DMS 273 (cell line): ENCODE data around the gene LEUTX.
"Not testable (repeated sequence)": the region's sequence is repeated elsewhere in the genome, so short reads cannot be mapped to it uniquely, and the experiment has no call there.

Experiments used
- DNase-seq: peaks from one replicate; lab custom pipeline; 2025; ENCODE audit not compliant: unreplicated experiment; lab: John Stamatoyannopoulos, UW

The LEUTX gene

GRCh38 chr19:39778763-39779162 is at the start of gene LEUTX:
LEUTX (plus strand) TSS chr19:39778854; CDS start chr19:39778921, 67 bp downstream.
- DNase-seq, result no peak

DNA sequence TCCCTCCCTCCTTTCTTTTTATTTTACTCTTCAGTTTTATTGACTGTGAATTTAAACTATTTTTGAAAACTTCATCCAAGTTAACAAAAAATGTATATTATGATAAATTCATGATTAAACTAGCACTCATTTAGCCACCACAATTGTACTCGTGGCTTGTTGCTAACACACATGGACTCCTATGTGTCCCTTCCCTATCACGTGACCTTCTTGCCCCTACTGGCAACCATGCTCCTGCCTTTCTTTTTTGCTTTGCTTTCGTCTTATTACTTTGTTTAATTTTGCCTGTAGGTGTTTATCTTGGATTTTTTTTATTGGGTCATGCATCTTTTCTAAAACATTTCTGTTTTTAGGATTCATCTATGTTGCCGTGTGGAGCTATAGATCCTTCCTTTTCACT is 49.1 kb upstream of the LEUTX start:
- DNase-seq, result no peak

GRCh38 chr19:39731685-39732084 is 47.0 kb upstream of the LEUTX start:
- DNase-seq, result no peak

GRCh38 chr19:39733841-39734240 is 44.8 kb upstream of the LEUTX start:
- no peak for DNase-seq

DNA sequence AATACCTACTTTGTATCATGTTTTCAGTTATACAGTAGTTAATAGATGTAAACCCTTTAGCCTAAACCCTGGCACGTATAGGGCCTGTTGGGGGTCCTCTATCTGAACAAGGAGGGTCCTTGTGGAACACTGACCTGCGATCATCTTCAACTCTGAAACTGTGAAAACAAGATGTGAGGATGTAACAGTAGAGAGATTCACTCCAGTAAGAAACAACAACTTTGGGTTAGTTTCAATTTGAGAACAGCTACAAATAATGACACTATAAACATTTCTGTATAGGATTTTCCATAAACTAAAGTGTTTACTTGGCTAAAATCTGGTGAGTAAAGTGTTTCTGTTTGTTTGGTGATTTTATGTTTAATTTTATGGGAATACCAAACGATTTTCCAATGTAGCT is 43.0 kb upstream of the LEUTX start:
- DNase-seq, result no peak

GRCh38 chr19:39736088-39736487 is 42.6 kb upstream of the LEUTX start:
- no peak for DNase-seq

- DNase-seq, result no peak
Measured at GRCh38 chr19:39737351-39737750, 41.3 kb upstream of the LEUTX start.

GRCh38 chr19:39737891-39738290 is 40.8 kb upstream of the LEUTX start, which contains the start of gene CLC:
CLC (minus strand) TSS chr19:39738029; CDS start chr19:39737952, 77 bp downstream.
- DNase-seq, result no peak

DNA sequence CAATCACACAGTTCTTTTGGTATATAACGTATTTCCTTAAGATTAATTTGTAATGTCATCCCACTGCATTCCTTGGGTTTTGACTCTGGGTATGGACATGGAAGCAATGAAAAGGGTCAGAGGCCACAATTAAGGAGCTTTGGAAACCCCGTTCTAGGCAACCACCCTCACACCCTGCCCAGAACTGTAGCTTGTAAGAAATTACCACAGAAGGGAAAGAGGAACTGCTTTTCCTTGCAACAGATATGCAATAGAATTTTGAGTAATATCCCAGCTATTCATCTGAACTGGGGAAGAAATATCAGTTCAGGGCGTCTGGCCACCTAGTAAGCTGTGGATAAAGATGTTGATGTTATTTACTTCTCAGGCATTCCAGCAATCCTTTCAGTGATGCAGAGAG is 39.8 kb upstream of the LEUTX start:
- no peak for DNase-seq

GRCh38 chr19:39740395-39740794 is 38.3 kb upstream of the LEUTX start:
- no peak for DNase-seq

- no peak for DNase-seq
Measured at GRCh38 chr19:39745643-39746042, 33.0 kb upstream of the LEUTX start.

- DNase-seq, result no peak
Measured at GRCh38 chr19:39746836-39747529, 31.7 kb upstream of the LEUTX start.

GRCh38 chr19:39749981-39750380 is 28.7 kb upstream of the LEUTX start:
- no peak for DNase-seq

DNA sequence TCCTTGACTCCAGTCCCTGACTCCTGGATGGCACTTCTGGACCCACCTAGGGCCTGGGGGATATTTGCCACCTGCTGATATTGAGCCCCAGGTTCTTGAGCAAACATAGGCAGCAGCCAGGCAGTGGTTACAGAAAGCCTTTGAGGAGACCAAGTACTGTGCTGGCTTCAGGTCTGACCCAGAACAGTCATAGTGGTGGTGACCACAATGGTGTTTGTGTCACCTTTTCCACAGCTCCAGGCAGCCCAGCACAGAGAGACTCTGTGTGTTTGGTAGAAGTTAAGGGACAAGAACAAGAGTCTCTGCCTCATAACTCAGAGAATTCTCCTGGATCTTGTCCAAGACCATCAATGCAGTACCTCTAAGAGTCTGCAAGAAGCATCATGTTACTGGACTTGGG is 26.3 kb upstream of the LEUTX start:
- no peak for DNase-seq

GRCh38 chr19:39752795-39753194 is 25.9 kb upstream of the LEUTX start:
- no peak for DNase-seq

- DNase-seq, result no peak
Measured at GRCh38 chr19:39754544-39754943, 24.1 kb upstream of the LEUTX start.

DNA sequence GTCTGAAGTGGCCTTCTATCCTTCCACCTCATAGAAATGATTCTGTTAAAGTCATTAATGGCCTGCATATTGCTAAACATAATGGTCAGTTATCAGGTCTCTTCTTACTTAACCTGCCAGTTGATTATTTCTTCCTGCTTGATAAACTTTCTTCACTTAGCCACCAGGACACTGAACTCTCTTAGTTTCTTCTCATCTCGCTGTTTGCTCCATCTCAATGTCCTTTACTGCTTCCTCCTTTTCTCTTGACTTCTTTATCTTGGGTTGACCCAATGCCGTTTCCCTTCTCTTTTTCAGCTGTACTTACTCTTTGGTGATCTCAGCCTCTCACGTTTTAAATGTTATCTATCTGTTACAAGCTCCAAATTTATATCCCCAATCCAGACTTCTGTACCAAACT is 23.7 kb upstream of the LEUTX start:
- DNase-seq, result no peak

DNA sequence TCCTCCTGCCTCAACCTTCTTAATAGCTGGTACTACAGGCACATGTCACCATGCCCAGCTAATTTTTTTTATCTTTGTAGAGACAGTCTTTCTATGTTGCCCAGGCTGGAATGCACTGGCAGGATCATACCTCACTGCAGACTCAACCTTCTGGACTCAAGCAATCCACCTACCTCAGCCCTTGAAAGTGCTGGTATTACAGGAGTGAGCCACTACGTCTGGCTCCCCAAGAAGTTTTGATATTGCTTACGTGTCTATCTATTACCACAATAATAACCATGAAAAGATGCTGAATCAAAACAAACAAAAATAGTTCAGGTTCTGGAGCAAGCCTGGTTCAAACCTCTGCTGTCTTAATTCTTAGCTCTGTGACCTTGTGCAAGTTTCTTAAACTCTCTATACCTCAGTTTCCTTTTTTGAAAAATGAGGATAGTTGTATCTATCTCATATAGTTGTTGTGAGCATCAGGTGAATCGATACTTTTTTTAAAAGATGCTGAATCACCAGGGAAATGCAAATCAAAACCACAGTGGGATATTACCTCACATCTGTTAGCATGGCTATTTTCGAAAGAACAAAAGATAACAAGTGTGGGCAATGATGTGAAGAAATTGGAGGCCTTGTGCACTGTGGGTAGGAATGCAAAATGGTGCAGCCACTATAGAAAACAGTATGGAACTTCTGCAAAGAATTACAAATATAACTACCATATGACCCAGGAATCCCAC is 19.0 kb upstream of the LEUTX start:
- DNase-seq, result no peak

DNA sequence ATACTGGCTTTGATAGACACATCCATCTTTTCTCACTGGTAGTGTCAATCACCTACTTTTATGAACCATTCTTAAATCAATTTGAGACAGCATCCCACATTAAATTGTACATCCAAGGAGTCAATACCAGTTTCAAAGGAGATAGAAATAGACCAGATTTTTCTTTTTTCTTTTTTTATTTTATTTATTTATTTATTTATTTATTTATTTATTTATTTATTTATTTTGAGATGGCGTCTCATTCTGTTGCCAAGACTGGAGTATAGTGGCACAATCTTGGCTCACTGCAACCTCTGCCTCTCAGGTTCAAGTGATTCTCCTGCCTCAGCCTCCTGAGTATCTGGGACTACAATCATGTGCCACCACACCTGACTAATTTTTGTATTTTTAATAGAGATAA is 16.8 kb upstream of the LEUTX start:
- not testable (repeated sequence) for DNase-seq

GRCh38 chr19:39765091-39766076 is 13.3 kb upstream of the LEUTX start:
- peak; percentile 87 for DNase-seq

GRCh38 chr19:39768334-39768733 is 10.3 kb upstream of the LEUTX start:
- DNase-seq, result no peak
